ENCODE results near the gene VSIG8.

Gene VSIG8

GRCh38 chr1:159828176-159828575, 34.3 kb downstream of the VSIG8 start:
- DNase-seq: no peak

GRCh38 chr1:159827549-159827948, 34.9 kb downstream of the VSIG8 start:
- no peak for DNase-seq

- DNase-seq: no peak
These were observed 35.4 kb downstream of the VSIG8 start for GRCh38 chr1:159827102-159827490.

GRCh38 chr1:159826441-159827101, 35.9 kb downstream of the VSIG8 start, which contains the start of gene SLAMF8:
TSS of gene SLAMF8 (plus strand) at chr1:159826873. CDS start at chr1:159826899, 26 bp downstream.
- no peak for DNase-seq

- no peak for DNase-seq
These were observed 36.9 kb downstream of the VSIG8 start for GRCh38 chr1:159825564-159825963.

- peak; percentile 35 to 54 for DNase-seq
These were observed 39.1 kb downstream of the VSIG8 start for GRCh38 chr1:159823406-159823805.

- DNase-seq: peak in 1 of 2 experiments; percentile 34
These were observed 41.1 kb downstream of the VSIG8 start for GRCh38 chr1:159821171-159821867.

GRCh38 chr1:159817276-159818041, 45.0 kb downstream of the VSIG8 start:
- DNase-seq: peak; percentile 70 to 80

- DNase-seq: no peak
These were observed 46.5 kb downstream of the VSIG8 start for GRCh38 chr1:159815926-159816325.

GRCh38 chr1:159804924-159805323, 57.5 kb downstream of the VSIG8 start:
- DNase-seq: no peak

Data from NCI-H187 (cell line).